ENCODE data around the gene ATP9B.

Gene ATP9B

DNA sequence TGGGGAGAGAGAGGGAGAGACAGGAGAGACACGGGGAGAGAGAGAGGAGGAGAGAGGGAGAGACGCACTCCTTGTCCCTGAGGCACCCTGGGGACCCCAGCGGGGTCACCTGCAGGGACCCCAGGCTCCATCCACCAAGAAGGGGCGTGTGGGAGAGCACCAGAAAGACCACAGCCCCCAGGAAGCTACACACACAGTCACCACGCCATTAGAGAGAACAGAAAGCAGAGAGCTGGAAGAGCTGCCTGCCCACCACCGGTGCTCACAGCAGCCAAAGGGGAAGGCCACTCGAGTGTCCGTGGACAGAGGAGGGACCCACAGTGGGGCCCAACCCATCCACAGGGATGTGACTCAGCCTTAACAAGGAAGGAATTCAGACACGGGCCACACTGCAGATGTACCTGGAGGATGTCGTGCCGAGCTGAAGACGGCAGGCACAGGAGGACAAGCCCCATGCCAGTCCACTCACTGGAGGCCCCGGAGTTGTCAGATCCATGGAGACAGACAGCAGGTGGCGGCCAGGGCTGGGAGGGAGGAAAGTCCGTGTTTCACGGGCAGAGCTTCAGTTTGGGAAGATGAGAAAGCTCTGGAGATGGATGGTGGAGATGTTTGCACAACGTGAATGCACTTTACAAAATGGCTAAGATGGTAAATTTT is 315.1 kb downstream of the ATP9B start:
- H3K4me3 ChIP-seq (ENCODE audit: low read depth, low read length), result no peak overlapping the region
- TF ChIP-seq, protein P1, sequence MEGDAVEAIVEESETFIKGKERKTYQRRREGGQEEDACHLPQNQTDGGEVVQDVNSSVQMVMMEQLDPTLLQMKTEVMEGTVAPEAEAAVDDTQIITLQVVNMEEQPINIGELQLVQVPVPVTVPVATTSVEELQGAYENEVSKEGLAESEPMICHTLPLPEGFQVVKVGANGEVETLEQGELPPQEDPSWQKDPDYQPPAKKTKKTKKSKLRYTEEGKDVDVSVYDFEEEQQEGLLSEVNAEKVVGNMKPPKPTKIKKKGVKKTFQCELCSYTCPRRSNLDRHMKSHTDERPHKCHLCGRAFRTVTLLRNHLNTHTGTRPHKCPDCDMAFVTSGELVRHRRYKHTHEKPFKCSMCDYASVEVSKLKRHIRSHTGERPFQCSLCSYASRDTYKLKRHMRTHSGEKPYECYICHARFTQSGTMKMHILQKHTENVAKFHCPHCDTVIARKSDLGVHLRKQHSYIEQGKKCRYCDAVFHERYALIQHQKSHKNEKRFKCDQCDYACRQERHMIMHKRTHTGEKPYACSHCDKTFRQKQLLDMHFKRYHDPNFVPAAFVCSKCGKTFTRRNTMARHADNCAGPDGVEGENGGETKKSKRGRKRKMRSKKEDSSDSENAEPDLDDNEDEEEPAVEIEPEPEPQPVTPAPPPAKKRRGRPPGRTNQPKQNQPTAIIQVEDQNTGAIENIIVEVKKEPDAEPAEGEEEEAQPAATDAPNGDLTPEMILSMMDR (IDR thresholded peaks at IDR 0.05; ENCODE audit: borderline replicate concordance, insufficient read depth, low read depth, low read length), result no peak

DNA sequence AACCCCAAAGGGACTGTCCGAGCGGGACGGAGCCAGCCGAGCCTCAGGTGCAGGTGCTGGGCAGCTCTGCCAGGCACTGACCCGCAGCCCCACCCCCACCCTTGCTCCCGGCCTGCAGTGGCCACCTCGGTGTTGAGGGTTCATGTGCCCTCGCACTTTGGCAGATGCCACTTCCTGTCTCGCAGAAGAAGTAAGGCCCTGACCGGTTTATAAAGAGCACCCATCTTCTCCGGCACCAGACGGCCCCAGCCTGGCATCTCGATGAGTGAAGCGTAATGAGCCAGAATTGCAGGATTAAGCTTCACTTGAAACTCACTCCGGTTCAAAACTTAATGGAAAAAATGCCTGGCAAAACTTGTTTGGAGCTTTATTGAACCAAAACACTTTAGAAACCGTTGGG is 315.6 kb downstream of the ATP9B start:
- TF ChIP-seq, protein P1 (IDR thresholded peaks at IDR 0.05; ENCODE audit: borderline replicate concordance, insufficient read depth, low read depth, low read length), result no peak
- H3K4me3 ChIP-seq (ENCODE audit: low read depth, low read length), result no peak overlapping the region

DNA sequence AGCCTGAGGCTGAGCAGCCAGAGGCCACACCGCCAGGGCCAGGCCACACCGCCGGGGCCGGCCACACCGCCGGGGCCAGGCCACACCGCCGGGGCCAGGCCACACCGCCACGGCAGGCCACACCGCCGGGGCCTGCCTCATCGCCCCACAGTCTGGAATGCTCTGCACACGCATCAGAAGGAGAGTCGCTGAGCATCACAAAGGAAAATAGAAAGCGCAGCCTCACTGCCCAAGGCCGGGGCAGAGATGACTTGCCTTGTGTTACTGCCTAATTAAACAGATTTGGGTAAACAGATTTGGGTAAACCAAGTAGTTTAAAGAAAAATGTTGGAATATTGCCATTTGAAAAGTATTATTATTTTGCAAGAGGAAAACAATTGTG is 316.1 kb downstream of the ATP9B start:
- TF ChIP-seq, protein P1 (IDR thresholded peaks at IDR 0.05; ENCODE audit: borderline replicate concordance, insufficient read depth, low read depth, low read length), result no peak
- H3K4me3 ChIP-seq (ENCODE audit: low read depth, low read length), result no peak overlapping the region

DNA sequence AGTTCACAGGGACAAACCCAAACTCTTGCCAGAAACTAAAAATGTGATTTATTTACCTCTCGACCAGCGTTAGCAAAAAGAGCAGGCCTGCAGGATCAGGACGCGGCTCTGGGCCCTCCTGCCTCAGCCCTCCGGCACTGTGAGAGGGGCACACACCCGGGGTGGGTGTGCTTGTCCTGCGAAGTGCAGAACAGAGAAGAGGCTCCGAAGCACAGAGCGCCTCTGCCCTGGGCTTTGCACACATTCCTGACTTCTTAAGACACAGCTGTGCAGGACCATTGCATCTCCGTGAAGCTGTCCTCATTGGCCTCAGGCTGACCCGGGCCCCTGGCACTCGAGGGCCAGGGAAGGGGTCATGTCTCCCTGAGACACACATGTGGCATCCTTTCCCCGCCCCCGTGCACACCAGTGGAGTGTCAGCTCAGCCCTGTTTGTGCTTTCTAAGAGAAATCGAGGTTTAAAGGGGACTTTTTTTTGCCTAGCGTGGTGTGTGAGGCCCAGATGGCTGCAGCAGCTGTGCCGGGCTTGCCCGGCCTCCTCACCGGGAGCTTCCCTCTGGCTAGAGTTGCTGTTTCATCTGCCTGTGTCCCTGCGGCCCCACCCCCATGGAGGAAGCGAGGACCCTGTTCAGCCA is 316.6 kb downstream of the ATP9B start:
- TF ChIP-seq, protein P1 (IDR thresholded peaks at IDR 0.05; ENCODE audit: borderline replicate concordance, insufficient read depth, low read depth, low read length), result no peak
- H3K4me3 ChIP-seq (ENCODE audit: low read depth, low read length), result no peak overlapping the region

DNA sequence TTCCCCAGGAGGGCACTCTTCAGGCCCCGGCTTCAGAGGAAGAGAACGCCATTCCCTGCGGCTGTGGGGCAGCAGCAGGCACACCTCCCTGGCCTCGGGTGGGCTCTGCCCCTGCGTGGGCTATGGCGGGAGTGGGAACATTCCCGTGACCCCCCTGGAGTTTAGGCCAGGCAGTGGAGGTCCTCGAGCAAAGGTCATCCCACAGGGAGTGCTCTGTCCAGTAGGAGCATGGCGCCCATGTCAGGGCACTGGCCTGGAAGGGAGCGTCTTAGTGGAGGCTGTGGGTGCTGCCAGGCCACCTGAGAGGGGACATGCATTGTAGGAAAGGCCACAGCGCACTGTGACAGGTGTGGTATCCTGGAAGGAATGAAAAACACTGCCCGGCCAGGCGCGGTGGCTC is 317.4 kb downstream of the ATP9B start:
- H3K4me3 ChIP-seq (ENCODE audit: low read depth, low read length), result no peak overlapping the region
- TF ChIP-seq, protein P1 (IDR thresholded peaks at IDR 0.05; ENCODE audit: borderline replicate concordance, insufficient read depth, low read depth, low read length), result no peak

DNA sequence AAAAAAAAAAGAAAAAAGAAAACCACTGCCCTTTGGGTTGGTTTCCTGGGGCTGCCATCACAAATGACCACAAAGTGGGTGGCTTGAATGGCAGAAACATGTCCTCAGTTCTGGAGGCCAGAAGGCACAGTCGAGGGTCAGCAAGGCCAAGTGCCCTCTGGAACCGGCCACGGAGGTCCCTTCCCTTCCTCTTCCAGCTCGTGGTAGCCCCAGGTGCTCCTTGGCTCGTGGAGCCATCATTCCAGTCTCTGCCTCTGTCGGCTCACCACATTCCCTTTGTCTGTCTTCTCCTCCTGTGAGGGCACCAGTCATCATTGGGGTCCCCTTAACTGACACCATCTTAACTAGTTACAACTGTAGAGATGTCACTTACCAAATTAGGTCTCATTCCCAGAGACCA is 318.0 kb downstream of the ATP9B start:
- no peak overlapping the region for H3K4me3 ChIP-seq (ENCODE audit: low read depth, low read length)
- TF ChIP-seq, protein P1 (IDR thresholded peaks at IDR 0.05; ENCODE audit: borderline replicate concordance, insufficient read depth, low read depth, low read length), result no peak

DNA sequence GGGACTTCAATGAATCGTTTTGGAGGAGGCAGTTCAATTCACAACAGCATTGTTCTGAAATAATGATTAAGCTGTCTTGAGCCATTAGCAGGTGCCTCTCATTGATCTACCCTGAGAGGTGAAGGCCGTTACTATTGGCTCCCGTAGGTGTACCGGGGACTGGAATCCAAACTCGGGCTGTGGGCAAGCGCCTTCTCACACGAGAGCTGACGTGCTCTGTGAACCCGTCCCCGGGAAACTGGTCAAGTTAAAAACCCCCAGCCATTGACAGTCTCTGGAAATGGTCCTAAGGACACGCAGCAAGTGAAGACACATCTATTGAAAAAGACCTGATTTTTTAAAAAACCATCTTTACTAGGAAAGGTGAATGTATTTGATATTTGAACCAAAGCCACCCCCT is 318.4 kb downstream of the ATP9B start:
- no peak overlapping the region for H3K4me3 ChIP-seq (ENCODE audit: low read depth, low read length)
- TF ChIP-seq, protein P1 (IDR thresholded peaks at IDR 0.05; ENCODE audit: borderline replicate concordance, insufficient read depth, low read depth, low read length), result no peak
